SIG-M5 treated with dmso at 0.1 percent for 504 hours (cell line): ENCODE results near the gene ESRP2.

Experiments used
- DNase-seq: peaks from one replicate; lab custom pipeline; 2025; ENCODE audit not compliant: unreplicated experiment; lab: John Stamatoyannopoulos, UW

The ESRP2 gene

DNA sequence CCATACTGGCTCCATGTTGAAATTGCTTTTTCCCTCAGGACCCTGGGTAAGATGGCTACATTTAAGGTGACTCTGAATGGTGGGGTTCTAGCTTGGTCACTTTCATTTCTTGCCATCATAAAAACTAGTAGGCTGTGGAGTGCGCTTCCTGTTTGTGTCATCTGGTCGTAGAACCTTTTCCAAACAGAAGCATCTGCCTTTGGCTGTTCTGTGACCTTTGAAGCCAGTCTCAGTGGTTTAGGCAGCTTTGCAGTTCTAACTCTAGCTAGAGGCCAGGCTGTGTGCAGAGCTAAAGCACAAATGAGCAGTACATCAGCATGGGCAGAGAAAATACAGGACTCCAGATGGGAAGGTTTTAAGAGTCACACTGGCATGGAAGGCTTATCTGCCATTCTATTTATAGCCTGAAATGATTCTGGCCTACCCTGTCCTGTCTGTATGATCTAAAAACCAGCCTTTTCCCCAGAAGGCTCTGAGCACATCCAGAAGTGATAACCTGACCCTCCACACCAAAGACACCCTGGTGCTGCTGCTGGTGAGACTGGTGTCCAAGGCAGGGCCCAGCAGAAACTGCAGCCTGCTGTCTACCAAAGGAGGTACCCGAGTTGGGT is 8.6 kb downstream of the ESRP2 start:
- no peak for DNase-seq

DNA sequence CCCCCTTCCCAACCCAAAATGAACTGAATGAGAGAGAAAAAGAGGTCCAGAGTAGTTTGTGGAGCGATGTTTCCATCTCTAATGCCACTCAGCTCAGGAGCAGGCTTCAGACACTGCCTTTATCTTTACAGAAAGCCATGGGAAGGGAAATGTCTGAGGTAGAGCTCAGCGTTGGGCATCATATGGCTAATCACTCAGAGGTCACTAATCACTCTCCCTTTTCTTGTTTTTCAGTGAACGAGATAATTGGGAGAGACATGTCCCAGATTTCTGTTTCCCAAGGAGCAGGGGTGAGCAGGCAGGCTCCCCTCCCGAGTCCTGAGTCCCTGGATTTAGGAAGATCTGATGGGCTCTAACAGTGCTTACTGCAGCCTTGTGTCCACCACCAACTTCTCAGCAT is 9.8 kb downstream of the ESRP2 start:
- DNase-seq, result no peak

DNA sequence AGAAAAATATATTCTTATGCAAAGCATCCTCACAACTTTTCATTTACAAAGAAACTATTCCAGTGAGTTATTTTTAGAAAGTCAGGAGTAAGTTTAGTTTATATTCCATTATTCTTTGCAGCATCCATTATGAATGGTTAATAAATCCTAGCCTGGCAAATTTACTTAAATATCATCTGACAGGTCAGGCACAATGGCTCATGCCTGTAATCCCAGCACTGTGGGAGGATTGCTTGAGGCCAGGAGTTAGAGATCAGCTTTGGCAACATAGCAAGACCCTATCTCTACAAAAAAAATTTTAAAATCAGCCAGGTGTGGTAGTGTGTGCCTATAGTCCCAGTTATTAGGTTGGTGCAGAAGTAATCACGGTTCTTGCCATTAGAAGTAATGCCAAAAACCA is 12.9 kb downstream of the ESRP2 start:
- DNase-seq, result no peak

GRCh38 chr16:68219725-68220351 is 16.1 kb downstream of the ESRP2 start:
- DNase-seq, result no peak

DNA sequence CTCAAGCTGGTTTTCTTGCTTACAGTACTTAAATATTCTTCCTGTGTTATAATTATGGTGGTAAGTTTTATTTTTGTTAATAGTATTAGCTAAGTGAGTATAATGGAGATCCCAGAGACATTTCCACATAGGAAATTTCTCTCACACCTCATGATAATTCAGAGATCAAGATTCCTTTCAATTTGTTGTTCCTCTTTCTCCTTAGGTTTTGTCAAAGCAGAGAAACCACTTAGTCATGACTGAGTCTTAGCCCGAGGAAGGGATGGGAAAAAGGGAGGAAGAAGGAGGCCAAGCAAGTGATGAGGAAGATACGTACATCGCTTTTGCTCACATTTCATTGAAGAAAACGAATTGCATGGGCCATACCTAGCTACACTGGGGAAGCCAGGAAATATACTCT is 18.4 kb downstream of the ESRP2 start:
- DNase-seq, result no peak

DNA sequence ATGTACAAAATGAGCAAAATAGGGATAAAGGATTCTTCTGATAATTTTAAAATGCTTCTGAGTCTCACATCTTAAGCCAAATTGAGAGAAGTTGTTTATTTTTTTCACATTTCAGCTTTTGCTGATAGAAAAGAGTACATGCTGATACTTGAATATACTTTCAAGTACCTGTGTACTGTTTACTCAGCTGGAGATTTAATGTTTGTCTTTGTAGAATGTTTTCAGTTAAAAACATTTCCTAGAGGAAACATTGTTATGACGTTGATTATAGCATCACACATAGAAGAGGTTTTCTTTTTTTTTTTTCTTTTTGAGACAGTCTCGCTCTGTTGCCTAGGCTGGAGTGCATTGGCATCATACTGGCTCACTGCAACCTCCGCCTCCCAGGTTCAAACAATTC is 19.7 kb downstream of the ESRP2 start:
- no peak for DNase-seq

DNA sequence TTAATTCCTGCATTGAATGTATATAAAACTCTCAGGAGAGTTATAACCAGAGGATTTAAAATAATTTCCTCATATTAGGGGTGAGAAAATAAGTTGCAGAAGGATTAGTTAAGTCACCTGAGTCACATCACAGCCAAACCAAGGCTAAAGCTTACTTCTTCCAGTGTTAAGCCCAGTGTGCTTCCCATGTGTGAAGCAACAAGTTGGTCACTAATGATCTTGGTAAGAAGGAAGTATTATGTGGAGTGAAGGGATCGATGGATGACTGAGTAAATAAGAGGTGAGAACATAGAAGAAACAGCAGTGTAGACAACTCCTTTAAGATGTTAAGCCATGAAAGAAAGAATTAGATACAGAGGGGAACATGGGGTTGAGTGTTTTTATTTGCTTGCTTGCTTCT is 20.6 kb downstream of the ESRP2 start:
- no peak for DNase-seq

DNA sequence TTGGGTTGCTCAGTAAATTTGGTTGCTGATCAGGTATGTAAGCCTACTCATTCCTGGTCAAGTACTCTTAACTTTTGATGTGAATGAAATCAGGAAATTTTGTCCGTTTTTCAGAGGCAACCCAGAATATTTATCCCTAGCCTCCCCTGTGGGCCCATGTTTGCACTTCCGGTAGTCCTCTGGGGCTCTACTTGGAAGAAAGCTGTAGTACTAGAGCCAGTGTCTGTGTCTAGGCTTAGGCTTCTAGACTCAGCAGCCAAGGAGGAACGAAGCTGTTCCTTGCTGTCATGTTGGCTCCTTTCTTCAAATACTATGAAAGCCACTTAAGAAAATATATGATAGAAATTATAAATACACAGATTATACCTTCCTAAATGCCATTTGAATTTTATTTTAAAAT is 21.2 kb downstream of the ESRP2 start:
- no peak for DNase-seq

GRCh38 chr16:68206245-68206644 is 29.7 kb downstream of the ESRP2 start:
- no peak for DNase-seq

GRCh38 chr16:68202091-68202519 is 33.8 kb downstream of the ESRP2 start:
- peak; percentile 3 for DNase-seq

GRCh38 chr16:68200088-68200783 is 35.7 kb downstream of the ESRP2 start:
- DNase-seq, result no peak

GRCh38 chr16:68197250-68197649 is 38.7 kb downstream of the ESRP2 start:
- DNase-seq, result no peak

GRCh38 chr16:68194251-68194650 is 41.7 kb downstream of the ESRP2 start:
- no peak for DNase-seq

- DNase-seq, result no peak
Observed at GRCh38 chr16:68190736-68191510, 45.0 kb downstream of the ESRP2 start.

GRCh38 chr16:68190081-68190480 is 45.8 kb downstream of the ESRP2 start:
- peak; percentile 9 for DNase-seq

GRCh38 chr16:68188170-68188569 is 47.8 kb downstream of the ESRP2 start:
- DNase-seq, result no peak

- no peak for DNase-seq
Observed at GRCh38 chr16:68187505-68187904, 48.4 kb downstream of the ESRP2 start.

DNA sequence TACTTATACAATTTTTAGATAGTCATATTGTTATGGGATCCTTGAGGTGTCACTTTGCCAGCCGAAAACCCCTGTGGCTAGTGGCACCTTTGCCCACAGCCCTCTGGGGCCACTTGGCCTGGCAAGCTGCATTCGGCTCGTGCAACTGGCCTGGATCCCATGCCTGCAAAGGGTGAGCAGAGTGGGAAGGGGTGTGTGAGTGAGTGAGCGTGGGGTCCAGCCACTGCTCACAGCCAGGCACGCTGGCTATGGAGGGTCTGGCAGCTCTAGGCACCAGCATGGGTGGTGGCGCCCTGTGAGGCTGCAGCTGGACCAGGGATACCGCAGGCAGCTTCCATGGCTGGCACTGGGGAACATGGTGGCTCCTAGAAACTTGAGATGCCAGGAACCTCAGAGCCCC is 49.0 kb downstream of the ESRP2 start:
- no peak for DNase-seq

- DNase-seq, result no peak
Observed at GRCh38 chr16:68183046-68183445, 52.9 kb downstream of the ESRP2 start.

DNA sequence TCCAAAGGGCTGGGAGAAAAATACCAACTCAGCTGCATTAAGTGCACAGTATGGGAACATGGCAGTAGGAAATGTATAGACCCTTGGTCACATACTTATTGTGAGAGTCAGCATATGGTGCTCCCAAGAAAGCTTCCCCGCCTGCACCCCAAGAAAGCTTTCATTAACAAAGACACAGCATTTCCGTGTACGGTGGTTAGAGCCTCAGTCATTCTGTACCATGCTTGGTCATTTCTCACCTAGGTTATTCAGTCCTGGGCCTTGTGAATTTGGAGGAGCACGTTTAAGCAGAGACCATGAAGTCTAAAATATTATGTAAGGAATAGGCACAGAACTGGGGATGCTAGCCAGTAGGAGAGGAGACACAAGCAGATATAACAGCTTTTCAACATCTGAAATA is 56.1 kb downstream of the ESRP2 start:
- no peak for DNase-seq

DNA sequence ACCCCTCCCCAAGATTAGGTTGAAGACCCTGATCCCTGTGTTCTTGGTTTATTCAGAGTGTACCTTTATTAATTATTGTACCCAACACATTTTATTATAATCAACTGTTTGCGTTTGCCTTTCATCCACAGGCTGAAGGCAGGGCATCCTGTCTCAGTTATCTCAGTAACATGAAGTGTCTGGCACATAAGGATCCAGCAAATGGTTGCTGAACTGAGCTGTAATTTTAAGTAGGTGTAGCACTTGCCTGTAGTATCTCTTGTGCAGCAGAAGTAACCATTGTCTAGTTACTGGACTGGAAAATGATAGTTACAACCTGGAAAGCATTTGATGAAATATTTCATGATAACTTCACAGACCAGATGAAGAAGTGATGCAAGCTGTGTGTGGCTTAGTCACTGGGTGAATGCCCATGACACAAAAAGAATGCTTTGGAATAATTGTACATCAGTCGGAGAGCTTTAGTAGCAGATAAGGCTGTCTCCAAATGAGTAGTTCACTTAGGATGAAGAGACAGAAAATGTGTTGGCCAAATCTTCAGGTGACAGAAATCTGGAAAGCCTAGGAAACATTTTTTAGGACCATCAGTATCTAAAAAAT is 56.6 kb downstream of the ESRP2 start:
- DNase-seq, result no peak
